Upper lobe of left lung (tissue), 4 donors: ENCODE measurements around the gene EHHADH.

Experiments used
- CTCF ChIP-seq, 6 experiments: fragments of 450-650 bp in 4 of 6; fragments of 200-600 bp in 2 of 6; sonication (generic) in 2 of 6; IDR thresholded peaks; one replicate each; pipeline ENCODE4 v1.5.1; 2016 to 2019; ENCODE audit warnings: antibody characterized with exemption in 6 of 6
- EP300 ChIP-seq, 4 donors: sonication (generic); formaldehyde crosslinking; IDR thresholded peaks; one replicate each; pipeline ENCODE4 v1.5.1; 2017; ENCODE audit warnings: antibody characterized with exemption in 4 of 4, control low read depth in 2 of 4
- POLR2A ChIP-seq, 4 donors: fragments of 450-650 bp; IDR thresholded peaks; one replicate each; pipeline ENCODE4 v1.5.1; 2016 to 2017; ENCODE audit warnings: antibody characterized with exemption in 4 of 4, mild to moderate bottlenecking in 2 of 4
- POLR2AphosphoS5 ChIP-seq, 2 donors: sonication (generic); formaldehyde crosslinking; IDR thresholded peaks; one replicate each; pipeline ENCODE4 v1.5.1; 2017; ENCODE audit warnings: antibody characterized with exemption in 2 of 2

DNA sequence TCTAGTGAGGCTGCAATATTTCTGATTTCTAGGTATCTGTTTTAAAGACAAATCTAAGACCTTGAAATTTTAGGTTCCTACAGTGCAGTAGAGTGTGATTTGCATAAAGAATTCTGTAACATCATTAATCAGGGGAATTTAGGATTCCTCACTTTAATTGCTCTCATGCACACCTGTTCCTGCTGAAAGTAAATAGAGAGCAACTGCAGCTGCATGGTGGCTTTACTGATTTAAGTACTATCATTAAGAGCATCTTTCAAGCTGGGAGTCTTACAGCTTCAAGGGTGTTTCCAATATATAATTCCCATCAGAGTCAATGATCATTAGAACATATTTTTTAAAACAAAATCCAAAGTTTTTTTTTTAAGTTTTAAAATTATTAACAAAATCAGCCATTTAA is 65.0 kb downstream of the EHHADH start:
- TF ChIP-seq CTCF (IDR thresholded peaks at IDR 0.05) (no peak), POLR2A (IDR thresholded peaks at IDR 0.05) (no peak), EP300 (IDR thresholded peaks at IDR 0.05) (no peak), POLR2AphosphoS5 (IDR thresholded peaks at IDR 0.05) (no peak)
